CD4-positive, alpha-beta T cell treated with Interleukin-17A for 1 hour (primary cell): Measurements from ENCODE around the gene ARFGEF2.

Experiments
- DNase-seq: peaks from one replicate; pipeline ENCODE4 v3.0.0-alpha.2; 2020

ARFGEF2 gene

GRCh38 chr20:48899881-48900280, 21.6 kb upstream of the ARFGEF2 start:
- DNase-seq: no peak

- no peak for DNase-seq
These were observed 20.2 kb upstream of the ARFGEF2 start for GRCh38 chr20:48901326-48901725.

- no peak for DNase-seq
These were observed 17.8 kb upstream of the ARFGEF2 start for GRCh38 chr20:48903705-48904104.

- DNase-seq: peak; percentile 79
These were observed 16.8 kb upstream of the ARFGEF2 start for GRCh38 chr20:48904566-48905296.

- no peak for DNase-seq
These were observed 16.2 kb upstream of the ARFGEF2 start for GRCh38 chr20:48905297-48905647.

GRCh38 chr20:48906221-48906877, 15.2 kb upstream of the ARFGEF2 start:
- no peak for DNase-seq

- no peak for DNase-seq
These were observed 12.7 kb upstream of the ARFGEF2 start for GRCh38 chr20:48908656-48909319.

- no peak for DNase-seq
These were observed 11.6 kb upstream of the ARFGEF2 start for GRCh38 chr20:48909910-48910309.

DNA sequence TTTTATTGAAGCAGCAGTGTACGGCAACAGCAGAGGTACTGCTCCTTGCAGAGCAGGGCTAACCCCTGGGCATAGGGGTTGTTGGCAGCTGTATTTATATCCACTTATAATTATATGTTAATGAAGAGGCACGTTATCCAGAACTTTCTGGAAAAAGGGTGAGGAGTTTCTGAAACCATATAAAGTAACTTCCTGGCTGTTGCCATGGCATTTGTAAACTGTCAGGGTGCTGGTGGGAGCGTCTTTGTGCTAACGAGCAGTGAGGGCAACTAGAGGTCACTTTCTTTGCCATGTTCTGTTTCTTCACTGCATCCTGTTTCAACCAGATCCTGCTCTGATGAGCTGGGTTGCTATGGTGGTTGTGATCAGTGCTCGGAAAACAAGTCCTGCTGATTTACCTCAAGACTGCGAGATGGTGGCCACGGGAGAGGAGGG, 11.1 kb upstream of the ARFGEF2 start:
- DNase-seq: peak; percentile 75

GRCh38 chr20:48912065-48912464, 9.4 kb upstream of the ARFGEF2 start:
- no peak for DNase-seq

- no peak for DNase-seq
These were observed 4.8 kb upstream of the ARFGEF2 start for GRCh38 chr20:48916699-48917098.

DNA sequence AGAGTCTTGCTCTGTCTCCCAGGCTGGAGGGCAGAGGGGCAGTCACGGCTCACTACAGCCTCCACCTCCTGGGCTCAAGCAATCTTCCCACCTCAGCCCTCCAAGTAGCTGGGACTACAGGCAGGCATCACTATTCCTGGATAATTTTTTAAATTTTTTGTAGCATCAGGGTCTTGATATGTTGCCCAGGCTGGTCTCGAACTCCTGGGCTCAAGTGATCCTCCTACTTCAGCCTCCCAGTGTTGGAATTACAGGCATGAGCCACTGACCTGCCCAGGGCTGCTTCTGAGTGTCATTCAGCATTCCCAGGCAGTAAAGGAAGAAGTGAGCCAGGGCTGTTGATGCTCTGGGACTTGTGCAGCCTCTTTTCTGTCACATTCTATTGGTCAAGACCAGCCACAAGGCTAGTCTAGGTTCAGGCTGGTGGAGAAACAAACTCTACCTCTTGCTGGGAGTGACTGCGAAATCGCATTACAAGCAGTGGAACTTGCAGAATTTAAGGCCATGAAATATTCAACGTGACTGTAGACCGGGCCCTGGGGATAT, 2.1 kb upstream of the ARFGEF2 start:
- DNase-seq: no peak

- no peak for DNase-seq
These were observed 1.5 kb upstream of the ARFGEF2 start for GRCh38 chr20:48919882-48920526.

DNA sequence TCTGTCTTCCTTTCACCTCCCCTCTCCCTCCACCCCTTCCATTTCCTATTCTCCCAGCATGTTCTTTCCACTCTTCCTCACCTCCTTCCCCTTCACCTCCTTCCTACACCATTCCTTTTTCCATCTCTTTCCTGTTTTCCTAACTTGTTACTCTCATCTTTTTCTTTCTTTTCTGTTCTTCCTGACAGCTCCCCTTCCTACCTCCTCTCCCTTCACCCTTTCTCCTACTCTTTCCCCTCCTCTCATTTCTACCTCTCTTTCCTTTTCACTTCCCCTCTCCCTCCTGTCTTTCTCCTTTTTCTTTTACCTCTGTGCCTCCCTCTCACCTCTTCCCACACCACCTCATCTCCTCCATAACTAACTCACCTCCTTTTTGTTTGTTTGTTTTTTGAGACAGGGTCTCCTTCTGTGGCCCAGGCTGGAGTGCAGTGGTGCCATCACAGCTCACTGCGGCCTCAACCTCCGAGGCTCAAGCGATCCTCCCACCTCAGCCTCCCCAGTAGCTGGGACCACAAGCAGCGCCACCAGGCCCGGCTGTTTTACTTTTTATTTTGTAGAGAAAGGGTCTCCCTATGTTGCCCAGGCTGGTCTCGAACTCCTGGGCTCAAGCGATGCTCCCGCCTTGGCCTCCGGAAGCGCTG, 864 bp upstream of the ARFGEF2 start:
- DNase-seq: no peak

GRCh38 chr20:48921883-48922820, 641 bp downstream of the ARFGEF2 start:
- DNase-seq: peak; percentile 31

DNA sequence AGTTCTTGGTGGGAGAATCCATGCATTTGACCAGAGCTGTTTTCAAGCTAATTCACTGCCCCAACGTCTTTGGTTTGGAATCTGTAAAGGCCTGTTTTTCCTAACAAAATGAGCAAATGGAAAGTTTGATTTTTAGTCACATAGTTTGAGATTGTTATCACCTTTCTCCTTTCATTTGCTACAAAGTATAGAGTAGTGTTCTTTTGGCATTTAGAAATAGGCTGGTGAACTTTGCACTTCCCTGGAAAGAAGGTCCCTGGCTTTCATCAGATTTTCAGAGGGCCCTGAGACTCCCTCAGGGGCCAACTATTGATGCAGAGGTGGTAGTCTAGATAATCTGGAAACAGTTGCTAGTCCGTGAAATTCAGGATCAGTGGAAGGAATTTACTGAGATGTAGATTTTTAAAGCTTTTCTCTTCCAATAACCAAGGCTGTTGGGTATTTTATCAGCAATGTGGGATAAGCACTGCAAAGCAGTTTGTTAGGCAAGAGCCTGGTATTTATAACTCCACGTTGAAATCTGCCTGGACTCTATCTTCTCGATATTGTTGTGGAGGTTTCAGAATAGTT, 1.7 kb downstream of the ARFGEF2 start:
- no peak for DNase-seq

DNA sequence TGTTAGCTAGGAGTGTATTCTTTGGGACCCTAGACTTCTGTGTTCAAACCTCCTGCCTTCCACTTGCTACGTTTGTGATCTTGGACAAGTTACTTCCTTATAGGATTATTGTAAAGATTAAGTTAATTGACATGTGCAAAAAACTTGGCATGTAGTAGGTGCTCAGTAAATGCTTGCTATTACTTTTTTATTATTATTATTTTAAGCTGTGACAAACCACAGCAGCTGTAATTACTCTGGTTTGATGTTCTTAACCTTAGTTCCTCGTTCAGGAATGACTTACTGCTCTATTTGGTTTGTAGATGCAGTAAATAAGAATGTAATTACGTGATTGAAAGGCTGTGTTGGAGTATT, 3.2 kb downstream of the ARFGEF2 start:
- DNase-seq: no peak

DNA sequence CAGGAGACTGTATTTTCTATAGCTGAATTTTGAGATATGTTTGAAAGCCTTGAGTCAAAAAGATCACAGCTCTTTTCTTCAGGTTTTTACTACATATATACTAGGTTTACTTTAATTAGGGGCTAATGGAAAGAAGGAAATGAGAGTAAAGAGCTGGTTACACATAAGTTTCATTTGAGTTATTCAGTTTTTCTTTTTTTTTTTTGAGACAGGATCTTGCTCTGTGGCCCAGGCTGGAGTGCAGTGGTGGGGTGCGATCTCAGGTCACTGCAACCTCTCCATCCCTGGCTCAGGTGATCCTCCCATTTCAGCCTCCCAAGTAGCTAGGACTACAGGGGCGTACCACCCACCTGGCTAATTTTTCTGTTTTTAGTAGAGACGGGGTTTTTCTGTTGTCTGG, 4.8 kb downstream of the ARFGEF2 start:
- no peak for DNase-seq

DNA sequence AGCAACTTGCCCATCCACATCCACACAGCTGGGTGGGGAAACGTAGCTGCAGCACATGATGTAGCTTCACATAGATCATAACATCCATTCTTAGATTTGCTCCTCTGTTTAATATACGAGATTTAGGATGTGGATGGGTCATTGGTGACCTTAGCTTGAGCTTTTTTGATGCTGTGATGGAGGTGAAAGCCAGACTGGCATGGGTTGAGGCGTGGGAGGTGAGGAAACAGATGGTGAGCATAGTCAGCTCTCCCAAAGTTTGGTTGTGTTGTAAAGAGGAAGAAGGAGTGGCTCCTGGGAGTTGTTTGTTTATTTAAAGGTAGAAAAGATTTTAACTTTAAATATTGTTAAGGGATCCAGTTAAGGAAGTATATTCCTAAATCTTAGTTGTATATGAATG, 5.3 kb downstream of the ARFGEF2 start:
- no peak for DNase-seq

DNA sequence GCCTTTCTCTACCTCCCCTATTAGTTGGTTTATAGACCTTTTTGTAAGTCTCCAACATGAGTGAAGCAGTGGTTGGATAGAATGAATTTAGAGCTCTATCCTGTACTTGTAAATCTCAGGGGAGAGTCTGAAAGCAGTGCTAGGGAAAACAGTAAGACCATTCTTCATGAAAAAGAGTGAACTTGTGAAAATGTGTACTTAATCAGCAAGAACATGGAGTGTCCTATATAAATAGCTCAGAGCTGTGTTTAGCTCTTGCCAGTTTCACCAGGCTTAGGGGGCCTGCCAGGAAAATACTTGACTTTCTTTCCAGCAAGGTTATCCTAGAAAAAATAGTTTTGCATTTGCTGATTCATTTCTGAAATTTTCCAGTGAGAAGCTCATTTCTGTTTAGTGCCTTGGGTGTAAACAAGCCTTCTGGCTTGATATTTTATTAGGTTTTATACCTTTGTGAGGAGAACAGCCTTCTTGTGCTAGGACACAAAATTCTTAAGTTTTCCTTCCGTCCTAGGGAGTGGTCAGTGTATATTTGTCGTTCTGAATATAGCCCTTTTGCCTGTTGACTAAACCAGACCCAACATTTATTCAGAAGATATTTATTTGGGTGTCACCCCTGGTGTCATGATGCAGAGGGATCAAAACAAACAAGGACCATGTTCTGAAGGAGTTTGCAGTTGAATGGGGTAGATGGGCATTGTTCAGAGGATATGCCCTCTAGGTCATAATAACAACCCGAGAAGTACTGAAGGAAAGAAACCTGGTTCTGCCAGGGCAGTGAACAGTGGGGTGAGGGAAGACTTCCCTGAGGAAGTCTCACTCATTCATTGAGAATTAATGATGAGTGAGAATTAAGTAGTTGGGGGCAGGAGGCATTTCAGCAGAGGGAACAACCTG, 7.6 kb downstream of the ARFGEF2 start:
- DNase-seq: no peak
